ENCODE measurements around the gene JAKMIP3.

DNA sequence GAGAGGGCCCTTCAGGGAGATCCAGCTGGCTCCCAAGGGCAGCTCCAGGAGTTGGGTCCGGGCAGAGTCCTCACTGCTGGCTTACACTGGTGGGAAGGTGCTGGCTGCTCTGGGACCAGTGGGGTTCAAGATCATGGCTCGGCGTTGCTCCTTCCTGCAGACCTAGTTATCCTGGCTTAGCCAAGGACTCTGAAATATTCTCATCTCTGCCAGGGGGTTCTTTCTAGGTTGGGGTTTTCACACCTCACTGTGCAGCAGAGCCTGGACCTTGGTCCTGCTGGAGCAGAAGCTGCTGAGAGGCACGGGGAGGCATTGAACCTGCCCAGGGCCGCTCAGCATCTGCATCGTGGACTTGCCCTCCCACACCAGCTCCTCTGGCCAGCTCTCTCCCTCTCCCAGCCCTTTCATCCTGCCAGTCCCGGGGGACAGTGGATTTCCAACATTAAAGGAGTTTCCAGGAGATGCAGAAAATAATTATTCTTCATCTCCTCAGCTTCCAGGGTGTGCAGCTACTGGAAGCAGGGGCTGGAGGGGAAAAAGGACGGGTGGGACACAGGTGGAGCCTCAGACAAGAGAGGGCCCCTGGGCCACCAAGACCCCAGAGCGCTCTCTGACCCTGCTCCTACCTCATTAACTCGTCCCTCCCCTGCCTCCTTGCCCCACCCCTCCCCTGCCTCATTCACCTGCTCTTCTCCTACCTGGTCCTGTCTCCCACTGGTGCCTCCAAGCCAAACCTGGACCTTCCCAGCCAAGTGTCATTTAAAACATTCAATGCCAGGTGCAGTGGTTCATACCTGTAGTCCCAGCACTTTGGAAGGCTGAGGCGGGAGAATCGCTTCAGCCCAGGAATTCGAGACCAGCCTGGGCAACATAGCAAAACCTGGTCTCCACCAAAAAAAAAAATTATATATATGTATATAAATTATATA is 42.5 kb downstream of the JAKMIP3 start:
- TF ChIP-seq, protein P1, sequence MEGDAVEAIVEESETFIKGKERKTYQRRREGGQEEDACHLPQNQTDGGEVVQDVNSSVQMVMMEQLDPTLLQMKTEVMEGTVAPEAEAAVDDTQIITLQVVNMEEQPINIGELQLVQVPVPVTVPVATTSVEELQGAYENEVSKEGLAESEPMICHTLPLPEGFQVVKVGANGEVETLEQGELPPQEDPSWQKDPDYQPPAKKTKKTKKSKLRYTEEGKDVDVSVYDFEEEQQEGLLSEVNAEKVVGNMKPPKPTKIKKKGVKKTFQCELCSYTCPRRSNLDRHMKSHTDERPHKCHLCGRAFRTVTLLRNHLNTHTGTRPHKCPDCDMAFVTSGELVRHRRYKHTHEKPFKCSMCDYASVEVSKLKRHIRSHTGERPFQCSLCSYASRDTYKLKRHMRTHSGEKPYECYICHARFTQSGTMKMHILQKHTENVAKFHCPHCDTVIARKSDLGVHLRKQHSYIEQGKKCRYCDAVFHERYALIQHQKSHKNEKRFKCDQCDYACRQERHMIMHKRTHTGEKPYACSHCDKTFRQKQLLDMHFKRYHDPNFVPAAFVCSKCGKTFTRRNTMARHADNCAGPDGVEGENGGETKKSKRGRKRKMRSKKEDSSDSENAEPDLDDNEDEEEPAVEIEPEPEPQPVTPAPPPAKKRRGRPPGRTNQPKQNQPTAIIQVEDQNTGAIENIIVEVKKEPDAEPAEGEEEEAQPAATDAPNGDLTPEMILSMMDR (IDR thresholded peaks at IDR 0.05; ENCODE audit: low read depth, low read length) = no peak
- no peak for TF ChIP-seq EZH2phosphoT487 (IDR thresholded peaks at IDR 0.05; ENCODE audit: low read depth)
